22Rv1 (cell line): Measurements from ENCODE around the gene RNF112.

Experiments used
- CTCF ChIP-seq: fragments of 450-650 bp; IDR thresholded peaks from 2 replicates; pipeline ENCODE4 v1.5.1; 2017; ENCODE audit warnings: mild to moderate bottlenecking
- ZFX ChIP-seq: fragments of 450-650 bp; IDR thresholded peaks from 2 replicates; pipeline ENCODE4 v1.6.1; 2017; ENCODE audit warnings: antibody characterized with exemption, borderline replicate concordance

DNA sequence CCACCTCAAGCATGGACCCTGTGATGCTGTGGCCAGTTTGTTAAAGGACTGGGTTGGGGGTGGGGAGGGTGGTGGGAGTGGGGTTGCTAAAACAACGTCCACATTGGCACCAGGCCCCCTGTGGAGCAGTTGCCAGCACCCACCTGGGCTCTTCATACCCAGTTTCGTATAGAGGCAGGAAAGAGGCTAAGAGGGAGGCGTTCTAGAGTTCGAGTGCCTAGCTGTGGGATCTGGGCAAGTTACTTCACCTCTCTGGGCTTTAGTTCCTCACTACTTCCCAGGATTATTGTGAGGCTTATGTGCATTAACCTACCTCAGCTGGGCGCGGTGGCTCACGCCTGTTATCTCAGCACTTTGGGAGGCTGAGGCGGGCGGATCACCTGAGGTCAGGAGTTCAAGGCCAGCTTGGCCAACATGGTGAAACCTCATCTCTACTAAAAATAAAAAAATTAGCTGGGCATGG lies 25.5 kb upstream of the RNF112 start:
- TF ChIP-seq CTCF (no peak), ZFX (no peak)
